HG03097 (cell line): ENCODE measurements around the gene ADCY1.

Experiments used
- ATAC-seq: cut with Tn5 transposase; IDR thresholded peaks from one replicate; pipeline ENCODE4 v1.9.1; 2021; ENCODE audit not compliant: unreplicated experiment, low FRiP score

Gene ADCY1

DNA sequence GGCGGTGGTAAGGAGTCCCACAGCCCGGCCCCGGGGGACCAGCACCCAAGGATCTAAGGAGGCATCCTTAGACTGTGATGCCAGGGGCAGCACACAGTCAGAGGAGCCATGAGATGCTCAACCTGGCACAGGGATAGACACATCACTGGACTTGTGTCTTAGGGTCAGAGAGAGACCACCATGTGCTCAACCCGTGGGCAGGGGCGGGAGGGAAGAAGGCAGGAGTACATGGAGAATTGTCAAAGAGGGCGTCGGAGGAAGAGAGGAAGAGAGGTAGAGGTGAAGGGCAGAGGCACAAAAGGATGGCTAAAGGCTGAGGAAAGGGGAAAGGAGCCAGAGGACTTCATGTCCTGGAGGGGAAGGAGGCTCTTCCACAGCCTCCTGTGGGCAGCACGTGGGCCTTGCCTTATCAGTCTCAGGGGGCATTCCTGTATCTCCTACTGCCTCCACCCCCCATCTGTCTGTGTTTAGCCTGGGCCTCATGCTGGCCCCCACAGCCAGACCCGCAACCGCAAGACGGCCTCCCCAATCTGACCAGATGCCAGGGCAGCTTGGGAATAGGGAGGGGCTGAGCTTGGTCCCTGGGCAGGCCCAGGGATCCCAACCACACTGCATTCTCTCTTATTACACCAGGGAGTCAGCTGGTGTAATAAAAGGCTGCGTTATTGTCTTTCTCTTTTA lies 2.2 kb downstream of the ADCY1 start:
- ATAC-seq, result no peak

DNA sequence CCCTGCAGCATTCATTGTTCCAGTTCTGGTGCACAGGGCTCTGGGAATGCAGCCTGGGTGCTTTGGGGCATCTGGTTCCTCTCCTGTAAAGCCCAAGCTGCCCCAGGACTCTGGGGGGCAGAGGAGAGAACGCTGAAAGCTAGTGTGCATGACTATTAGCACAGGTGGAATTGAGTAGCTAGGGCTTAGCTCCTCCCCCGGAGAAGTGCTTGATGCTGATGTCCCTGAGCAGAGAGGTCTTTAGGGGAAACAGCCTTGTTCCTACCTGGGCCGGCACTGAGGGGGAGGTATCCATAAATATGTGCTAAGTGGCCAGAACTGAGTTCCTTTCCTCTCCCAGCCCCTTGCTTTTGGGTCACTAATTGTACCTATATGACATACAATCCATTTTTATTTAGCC lies 3.9 kb downstream of the ADCY1 start:
- ATAC-seq, result no peak

- ATAC-seq, result no peak
Observed at GRCh38 chr7:45578467-45578866, 4.3 kb downstream of the ADCY1 start.

GRCh38 chr7:45579391-45579801 lies 5.2 kb downstream of the ADCY1 start:
- no peak for ATAC-seq

GRCh38 chr7:45580053-45580872 lies 6.1 kb downstream of the ADCY1 start:
- ATAC-seq, result no peak

DNA sequence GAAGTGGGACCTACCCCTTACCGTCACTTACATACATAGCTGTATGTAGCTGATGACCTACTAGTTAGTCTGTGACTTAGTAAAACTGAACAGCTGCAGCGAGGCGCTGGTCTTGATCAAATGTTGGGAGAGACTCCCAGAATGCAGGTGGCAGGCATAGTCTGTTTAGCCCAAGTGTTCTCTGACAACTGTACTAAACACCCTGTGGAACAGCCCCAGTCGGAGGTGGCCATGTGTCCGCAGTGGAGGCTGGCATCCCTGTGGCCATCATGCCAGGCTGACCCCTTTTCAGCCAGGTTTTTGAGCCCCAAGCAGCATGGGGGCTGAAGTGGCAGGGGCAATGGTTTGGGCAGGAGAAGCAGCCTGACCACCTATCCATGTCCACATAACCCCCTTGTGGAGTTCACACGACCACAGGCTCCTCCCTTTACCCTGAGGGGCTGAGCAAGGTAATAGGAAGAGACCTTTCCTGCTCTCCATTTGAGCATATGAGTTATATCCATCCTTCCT lies 7.2 kb downstream of the ADCY1 start:
- no peak for ATAC-seq

DNA sequence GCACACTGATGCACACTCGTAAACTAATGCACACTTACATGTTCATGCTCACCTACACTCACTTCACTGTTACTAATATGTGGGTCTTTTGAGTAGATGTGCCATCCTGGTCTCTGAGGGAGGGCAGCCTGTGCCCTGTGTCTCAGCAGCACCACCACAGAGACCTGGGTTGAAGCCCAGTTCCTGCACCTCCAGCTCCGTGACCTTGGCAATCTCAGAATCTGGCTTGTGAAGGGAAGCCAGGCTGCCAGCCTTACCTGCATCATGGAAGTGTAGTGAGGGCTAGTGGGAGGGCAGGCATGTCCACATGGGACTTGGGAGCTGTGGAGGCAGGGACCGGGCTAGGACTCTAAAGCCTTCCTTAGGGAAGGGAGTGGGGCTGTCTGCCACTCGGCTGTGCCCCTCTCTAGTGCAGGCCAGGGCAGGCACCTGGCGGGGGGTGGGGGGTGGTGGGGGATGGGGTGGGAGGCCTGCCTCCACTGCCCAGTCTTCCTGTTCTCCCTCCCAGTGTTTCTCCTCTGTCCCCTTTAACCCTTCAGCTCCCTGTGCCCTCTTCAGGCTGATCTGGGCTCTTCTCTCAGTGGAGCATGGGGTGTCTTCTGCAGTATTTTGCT lies 8.1 kb downstream of the ADCY1 start:
- no peak for ATAC-seq

DNA sequence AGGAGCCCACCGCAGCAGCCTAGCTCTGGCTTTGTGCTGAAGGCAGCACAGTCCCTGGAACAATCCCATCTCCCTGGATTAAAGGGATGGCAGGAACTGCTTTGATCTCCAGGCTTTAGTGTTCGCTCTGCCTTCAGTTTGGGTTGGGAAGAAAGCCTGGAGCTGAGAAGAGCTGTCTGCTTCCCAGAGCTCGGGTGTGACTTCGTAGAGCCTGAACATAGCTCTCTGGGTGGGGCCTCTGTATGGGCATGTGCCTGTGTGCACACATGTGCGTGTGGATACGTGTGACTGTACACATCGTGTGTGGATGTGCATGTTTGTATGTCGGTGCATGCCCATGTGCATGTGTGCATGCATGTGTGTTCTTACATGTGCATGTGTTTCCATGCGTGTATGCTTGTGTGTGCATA lies 8.7 kb downstream of the ADCY1 start:
- ATAC-seq, result no peak

GRCh38 chr7:45583296-45583695 lies 9.1 kb downstream of the ADCY1 start:
- ATAC-seq, result no peak

DNA sequence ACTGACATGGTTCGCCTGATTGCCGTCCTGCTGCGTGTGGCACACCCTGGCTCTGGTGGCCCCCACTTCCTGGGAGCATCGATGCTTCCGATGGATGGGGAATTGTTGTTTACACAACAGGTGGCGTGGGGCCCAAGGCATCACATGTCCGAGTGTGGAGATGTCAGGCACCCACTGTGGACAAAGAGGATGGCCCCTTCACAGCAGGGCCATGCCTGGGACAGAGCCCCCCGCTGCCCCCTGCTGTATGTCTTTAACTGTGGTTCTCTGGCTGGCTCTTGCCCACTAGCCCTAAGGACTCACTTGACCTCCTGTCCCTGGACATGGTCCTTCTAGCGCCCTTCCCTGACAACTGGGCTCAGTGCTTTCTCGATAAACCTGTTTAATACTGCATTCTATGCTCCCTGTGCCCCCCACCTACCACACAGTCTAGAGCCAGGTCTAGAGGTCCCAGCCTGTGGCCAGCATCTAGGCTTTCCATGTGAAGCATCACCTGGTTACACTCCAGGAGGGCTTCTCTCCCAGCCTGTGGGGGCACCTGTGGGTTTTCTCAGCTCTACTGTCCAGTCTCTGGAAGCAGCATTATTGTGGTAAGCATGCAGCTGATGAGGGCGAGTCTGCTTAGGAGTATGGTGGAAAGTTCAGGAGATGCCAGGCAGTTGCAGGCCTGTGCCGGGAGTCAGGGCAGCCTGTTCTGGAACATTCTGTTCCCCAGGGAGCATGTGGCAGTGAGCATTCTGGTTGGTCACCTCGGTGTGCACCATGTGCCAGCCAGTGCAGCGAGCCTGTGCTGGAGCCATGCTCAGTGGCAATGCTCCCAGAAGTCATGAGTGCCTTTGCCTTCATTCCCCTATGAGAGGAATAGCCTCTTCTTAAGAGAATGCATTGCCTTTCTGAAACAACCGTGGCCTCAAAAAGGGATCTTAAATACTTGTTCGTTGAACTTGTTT lies 10.4 kb downstream of the ADCY1 start:
- ATAC-seq, result no peak

DNA sequence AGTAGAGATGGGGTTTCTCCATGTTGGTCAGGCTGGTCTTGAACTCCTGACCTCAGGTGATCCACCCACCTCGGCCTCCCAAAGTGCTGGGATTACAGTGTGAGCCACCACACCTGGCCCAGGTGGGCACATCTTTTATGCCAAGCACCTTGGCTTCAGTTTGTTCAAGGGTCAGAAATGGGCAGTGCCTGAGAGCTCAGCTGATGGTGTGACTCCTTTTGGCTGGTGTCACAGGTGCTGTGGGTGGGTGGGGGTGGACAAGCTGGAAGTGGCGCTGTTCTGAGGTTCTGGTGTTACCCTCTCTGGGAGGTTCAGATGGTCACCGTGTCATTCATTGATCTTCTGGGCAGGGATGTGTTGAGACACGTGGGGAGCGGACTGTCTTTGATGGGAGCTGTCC lies 11.5 kb downstream of the ADCY1 start:
- ATAC-seq, result no peak

DNA sequence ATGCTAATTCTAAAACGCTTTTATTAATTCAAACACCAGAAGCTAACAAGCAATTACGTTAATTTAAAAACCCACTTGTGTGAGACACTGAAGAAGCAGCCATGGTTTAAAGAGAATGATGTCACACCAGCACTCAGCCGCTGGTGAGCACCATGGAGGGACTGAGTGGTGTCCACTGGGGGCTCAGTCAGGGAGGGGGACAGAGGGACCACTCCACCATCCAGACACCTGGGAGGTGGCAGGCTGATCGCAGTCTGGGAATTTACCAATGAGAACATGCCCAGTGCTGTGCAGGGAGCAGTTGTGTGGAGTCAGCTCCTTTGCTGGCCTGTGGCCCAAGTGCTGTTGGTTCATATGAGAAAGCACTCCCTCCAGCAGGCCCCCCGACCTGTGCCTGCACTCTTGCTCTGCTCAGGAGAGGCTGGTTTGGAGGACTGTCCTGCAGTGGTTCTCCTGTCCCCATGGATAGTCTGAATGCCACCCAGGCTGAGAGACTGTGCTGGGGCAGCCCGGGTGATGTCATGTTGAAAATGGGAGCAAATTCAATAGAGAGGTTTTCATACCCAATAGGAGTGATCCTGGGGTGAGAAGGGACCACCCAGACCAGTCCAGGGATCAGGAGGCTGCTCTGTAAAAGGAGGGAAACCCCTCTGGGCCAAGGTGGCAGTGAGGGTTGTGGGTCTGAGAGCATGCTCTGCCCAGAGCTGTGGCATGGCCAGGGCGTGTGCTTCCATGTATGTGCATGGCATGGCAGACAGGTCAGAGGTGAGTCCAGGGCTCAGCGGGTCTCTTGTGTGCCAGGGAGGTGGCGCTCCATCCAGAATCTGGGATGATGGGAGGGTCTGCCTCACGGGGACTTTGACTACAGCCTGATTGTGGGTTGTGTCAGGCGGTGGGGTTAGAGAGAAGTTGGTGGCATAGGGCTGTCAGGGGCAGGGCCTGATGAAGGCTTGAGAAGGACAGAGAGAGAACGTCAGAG lies 12.7 kb downstream of the ADCY1 start:
- no peak for ATAC-seq

GRCh38 chr7:45588466-45588865 lies 14.3 kb downstream of the ADCY1 start:
- no peak for ATAC-seq

- ATAC-seq, result no peak
Observed at GRCh38 chr7:45589061-45589460, 14.9 kb downstream of the ADCY1 start.

- ATAC-seq, result no peak
Observed at GRCh38 chr7:45589915-45590678, 15.9 kb downstream of the ADCY1 start.

GRCh38 chr7:45590679-45591057 lies 16.5 kb downstream of the ADCY1 start:
- ATAC-seq, result no peak

- no peak for ATAC-seq
Observed at GRCh38 chr7:45591101-45591906, 17.1 kb downstream of the ADCY1 start.
